ENCODE data around the gene SLC7A10.

Gene SLC7A10

GRCh38 chr19:33225458-33225926 lies at the start of gene SLC7A10:
TSS of gene SLC7A10 (minus strand) at chr19:33225850. CDS start at chr19:33225703, 147 bp downstream.
- DNase-seq (ENCODE audit: low spot score), result no peak

DNA sequence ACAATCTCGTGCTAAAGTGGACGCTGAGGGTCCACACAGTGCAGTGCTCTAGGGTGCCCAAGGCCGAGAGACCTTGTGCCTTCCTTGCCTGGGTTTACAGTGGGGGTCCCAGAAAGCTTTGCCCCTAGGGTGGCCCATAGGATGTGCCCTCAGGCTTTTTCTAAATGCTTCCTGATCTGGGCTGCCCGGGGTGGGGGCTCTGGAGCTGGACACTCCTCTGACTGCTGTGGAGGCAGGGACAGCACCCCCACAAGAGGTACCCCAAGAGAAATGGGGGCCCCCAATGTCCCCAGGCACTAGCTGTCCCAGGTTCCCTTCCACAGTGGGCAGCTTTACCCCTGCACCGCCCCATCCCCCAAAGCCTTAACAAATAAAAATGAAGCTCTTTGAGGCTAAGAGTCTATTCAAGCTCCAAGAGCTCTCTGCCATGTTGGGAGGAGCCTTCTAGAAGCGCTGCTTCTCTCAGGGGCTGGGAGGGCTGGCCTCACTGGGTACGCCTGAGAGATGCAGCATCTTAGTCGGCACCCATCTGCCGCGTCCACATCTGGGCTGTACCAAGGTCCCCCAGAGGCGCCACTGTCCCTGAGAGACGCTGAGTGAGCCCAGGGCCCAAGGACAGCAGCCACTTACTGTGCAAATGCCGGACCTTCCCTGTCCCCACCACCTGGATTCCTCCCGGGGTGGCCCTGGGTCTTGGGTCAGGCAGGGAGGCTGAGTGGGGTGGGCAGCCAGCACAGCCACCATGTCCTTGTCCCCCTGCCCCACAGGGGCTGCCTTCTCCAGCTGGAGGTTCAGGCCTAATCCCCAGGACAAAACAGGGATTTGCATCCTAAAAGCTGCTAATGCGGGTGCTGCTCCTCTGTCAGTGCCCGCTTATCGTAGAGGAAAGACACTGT lies 49.3 kb upstream of the SLC7A10 start:
- no peak for DNase-seq (ENCODE audit: low spot score)

DNA sequence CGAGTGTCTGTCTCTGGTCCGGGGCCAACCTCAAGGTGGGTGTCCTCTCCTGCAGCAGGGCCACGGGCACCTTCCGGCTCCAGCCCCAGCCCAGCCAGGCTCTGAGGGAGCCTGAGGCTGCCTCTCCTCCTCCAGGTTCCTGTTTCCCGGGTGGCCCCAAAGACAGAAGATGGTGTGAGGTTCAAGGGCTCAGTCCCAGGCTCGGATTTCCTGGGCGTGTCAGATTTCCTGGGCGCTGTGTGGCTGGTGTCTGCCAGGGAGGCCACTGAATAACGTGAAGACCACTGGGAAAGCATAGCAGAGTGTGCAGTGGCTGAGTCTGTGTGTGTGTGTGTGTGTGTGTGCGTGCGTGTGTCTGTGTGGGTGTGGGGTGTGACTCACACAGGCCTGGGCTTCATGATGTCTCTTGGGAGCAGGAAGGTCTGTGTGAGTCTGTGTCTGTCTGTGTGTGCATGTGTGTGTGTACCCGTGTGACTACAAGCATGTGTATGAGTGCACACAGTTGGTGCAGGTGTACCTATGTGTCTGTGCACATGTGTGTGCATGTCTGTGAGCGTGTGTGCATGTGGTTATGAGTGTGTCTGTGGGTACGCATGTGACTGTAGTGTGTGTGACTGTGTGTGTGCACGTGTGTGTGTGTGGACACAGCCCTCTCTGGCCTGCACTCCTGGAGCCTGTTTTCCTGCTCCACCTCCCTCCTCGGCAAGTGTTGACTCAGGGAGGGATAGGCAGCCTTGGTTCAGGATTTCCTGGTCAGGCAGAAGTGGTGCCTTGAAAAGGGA lies 48.4 kb upstream of the SLC7A10 start:
- DNase-seq (ENCODE audit: low spot score), result peak; percentile 19

DNA sequence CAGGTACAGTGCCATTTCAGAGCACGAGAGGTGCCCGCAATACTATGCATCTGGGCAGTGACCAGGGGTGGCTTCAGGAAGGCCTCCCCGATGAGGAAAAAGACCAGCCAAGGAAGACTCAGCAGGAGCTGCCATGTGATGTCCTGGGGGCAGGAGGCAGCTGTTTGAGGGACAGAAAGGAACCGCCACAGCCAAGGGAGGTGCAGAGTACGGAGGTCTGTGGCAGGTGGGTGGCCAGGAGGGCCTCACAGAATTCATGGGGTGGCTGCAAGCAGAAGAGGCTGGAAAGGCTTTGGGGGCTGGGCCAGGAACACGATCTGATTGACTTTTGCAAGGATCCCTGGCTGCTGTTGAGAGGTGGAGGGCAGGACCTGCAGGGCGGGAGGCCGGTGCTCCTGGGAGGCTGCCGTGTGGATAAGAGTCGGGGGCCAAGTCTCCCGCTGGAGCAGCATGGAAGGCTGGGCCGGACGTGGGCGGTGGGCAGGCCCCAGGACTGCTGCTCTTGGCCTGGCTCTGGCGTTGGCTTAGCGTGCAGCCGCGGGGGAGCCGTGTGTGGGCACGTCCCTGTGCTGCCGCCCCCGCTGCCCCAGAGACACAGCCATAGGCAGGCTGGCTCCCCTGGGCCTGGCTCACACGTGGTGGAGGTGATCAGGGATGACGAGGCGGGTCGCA lies 47.6 kb upstream of the SLC7A10 start:
- no peak for DNase-seq (ENCODE audit: low spot score)

- no peak for DNase-seq (ENCODE audit: low spot score)
Measured at GRCh38 chr19:33271246-33272021, 45.8 kb upstream of the SLC7A10 start.

- no peak for DNase-seq (ENCODE audit: low spot score)
Measured at GRCh38 chr19:33270769-33271168, 45.1 kb upstream of the SLC7A10 start.

DNA sequence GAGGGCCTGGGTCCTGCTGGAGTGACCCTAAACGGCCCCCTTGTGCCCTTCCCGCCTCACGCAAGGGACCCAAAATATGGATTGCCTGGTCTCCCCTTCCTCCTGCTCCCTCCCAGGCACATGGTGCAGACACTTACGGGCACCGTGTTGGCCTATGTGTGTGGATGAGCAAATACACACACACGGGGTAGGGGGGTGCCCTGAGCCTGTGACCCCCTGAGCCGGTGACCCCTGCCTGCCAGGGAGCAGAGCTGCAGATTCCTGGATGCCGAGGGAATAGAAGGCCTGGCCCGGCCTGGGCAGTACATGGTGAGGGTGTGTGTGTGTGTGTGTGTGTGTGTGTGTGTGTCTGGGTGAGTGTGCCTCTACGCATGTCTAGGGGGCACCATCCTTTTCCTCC lies 43.4 kb upstream of the SLC7A10 start:
- DNase-seq (ENCODE audit: low spot score), result no peak

- no peak for DNase-seq (ENCODE audit: low spot score)
Measured at GRCh38 chr19:33268162-33268991, 42.7 kb upstream of the SLC7A10 start.

DNA sequence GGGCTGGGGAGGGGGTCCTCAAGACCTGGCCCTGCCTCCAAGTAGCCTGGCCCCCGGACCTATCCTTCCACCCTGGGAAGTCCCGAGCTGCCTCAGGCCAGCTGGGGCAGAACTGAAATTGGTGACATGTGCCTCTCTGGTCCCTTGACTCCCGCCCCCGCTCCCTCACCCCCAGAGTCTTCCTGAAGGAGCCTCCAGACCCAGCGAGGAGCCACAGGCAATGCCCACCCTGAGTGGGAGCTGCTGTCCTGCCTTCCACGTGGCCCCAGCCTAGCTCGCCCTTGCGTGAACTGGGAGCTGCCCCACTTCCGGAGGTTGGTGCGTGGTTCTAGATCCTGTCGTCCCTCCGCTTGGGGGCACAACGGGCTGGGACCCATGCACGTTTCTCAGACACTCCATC lies 42.1 kb upstream of the SLC7A10 start:
- DNase-seq (ENCODE audit: low spot score), result no peak

- no peak for DNase-seq (ENCODE audit: low spot score)
Measured at GRCh38 chr19:33266974-33267484, 41.4 kb upstream of the SLC7A10 start.

GRCh38 chr19:33264881-33265445 lies 39.3 kb upstream of the SLC7A10 start:
- no peak for DNase-seq (ENCODE audit: low spot score)

DNA sequence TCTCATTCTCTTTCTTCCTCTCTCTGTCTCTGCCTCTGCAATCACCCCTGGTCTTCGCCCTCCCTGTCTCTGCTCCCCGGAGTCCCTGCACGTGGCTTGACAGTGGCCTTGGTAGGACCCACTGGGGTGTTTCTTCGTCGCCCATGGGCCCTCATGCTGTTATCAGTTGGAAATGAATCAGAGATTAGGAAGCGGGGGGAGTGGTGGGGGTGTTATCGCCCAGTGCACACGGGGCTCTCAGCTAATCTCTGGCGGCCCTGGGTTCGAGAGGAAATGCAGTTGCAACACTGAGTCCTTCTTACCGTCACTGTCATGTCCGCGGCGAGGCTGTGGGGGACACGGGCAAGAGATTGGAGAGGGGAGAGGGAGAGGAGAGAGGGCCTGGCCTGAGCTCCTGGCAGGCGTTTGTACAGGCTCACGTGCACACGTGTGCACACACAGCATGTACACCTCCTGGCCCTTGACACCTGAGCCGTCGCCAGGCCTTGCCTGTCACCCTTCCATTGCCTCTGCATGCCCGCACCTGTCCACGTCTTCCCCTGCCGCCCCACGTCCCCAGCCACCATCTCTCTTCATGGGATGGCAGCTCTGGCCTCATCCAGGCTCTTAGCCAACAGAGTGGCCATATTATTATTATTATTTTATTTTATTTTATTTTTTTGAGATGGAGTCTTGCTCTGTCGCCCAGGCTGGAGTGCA lies 37.8 kb upstream of the SLC7A10 start:
- no peak for DNase-seq (ENCODE audit: low spot score)

DNA sequence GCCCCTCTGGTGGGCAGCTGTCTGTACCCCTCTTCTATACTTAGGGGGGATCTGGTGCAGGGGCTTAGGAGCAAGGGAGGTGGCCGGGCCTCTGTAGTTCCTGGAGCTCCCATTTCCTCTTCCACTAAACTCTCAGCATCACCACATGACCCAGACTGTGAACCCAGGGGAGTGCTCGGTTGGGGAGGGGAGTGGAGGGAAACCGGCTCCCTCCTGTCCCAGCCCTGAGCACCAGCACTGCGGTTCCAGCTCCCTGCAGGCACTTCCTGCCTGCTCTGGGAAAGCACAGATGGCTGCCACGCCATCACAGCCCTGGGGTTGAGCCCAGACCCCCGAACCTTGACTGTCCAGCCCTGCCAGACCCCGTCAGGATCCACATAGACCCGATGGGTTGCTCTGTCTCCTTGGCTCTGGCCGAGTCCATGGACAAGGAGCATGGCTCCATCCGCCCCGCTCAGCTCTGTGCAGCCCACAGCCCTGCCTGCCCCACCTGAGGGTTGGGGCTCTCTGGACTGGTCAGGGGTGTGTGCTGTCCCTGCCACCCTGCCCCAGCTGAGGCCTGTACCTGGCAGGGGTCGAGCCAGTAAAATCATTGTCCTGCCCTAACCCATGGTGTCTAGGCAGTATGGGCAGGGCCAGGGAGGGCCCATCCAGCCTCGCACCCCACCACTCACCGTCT lies 36.0 kb upstream of the SLC7A10 start:
- DNase-seq (ENCODE audit: low spot score), result no peak

DNA sequence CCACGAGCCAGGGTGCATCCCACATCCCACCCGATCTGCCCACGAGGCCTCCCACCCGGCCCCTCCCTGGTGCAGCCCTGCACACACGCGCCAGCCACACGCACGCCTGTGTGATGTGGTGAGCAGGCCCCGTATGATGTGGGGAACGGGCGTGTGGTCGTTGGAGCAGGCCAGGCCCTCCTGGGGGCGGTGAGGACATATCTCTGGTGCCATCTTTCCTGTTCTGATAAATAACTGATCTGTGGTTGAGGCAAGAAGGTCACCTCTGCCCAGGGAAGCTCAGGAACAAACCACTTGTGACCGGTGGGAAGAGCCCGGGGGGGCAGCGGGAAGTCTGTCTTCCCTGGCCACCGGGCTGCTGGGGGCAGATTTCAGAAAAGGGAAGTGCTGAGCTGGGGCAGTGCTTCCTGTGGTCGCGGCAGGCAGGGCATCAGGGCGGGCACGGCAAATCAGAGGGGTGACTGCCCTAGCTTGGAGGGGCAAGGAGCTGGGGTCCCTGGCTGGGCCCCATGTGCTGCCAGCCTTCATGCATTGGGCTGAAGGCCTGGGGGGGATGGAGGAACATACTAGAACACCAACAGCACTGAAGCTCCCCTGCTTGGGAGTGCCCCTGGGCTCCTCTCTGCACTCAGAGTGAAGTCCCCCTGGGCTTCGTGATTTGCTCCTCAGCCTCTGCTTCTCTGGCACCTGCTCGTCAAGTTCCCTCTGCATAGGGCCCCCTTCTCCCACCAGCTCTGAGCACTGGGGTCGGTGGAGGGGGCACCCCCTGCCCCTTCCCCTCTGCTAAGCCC lies 35.2 kb upstream of the SLC7A10 start:
- no peak for DNase-seq (ENCODE audit: low spot score)

DNA sequence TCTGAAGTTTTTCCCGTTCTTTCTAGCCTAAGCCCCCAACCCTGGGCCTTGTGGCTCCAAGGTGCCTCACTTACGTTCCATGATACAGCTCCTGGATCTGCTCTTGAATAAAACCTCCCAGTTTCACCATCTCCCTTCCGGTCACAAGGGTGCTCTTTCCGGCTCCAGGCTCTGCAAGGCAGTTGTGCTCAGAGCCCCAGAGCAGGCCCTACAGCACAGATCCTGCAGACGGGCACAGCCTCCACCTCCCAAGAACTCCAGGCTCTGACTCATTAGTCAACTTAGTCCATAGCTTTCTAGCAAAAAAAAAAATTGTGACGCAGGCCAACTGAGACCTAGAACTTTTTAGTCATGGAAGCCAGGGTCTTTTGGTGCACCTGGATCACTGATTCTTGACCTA lies 33.9 kb upstream of the SLC7A10 start:
- DNase-seq (ENCODE audit: low spot score), result no peak

DNA sequence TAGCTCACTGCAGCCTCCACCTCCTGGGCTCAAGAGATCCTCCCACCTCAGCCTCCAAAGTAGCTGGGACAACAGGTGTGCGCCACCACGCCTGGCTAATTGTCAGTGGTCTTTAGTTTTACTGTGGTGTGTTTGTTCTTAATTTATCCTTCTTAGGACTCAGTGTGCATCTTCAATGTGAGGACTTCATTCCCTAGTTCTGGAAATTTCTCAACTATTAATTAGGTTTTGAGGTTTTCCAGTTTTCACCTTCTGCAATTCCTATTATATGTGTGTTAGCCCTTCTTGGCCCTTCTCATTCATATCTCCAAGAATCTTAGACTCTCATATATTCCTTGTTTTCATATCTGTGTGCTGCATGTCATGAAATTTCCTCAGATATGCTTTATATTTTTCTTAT lies 32.2 kb upstream of the SLC7A10 start:
- DNase-seq (ENCODE audit: low spot score), result no peak

DNA sequence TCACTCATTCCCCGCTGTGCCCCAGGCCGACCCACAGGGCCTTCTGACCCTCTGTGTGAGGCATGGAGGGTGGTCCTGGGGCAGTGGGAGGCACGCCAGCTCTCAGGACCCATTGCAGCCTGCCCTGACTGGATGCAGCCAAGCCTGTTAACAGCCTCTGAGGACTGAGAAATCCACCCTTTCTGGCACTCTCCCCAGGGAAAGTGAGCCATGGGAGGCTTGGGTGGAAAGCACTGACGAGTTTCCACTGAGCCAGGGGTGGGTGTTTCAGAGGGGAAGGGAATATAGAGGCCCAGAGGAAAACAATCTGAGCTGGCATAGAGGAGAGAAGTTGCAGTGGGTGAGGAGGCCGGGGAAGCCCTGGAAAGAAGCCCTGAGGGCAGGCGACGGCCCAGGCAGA lies 30.6 kb upstream of the SLC7A10 start:
- no peak for DNase-seq (ENCODE audit: low spot score)

GRCh38 chr19:33255781-33256180 lies 30.1 kb upstream of the SLC7A10 start:
- DNase-seq (ENCODE audit: low spot score), result no peak
